AG04450 (cell line): ENCODE measurements around the gene ILKAP. TPM values are rescaled to one million over a fixed set of nuclear protein-coding genes. Genes with fewer than 3 reads are reported as not detected.
"Not testable (repeated sequence)": the region's sequence is repeated elsewhere in the genome, so short reads cannot be mapped to it uniquely, and the experiment has no call there.

Source experiments
- CTCF ChIA-PET: fragments of 300-600, 350-600 bp; formaldehyde crosslinking; extraction: SDS; loops from one replicate; lab custom pipeline; 2022; ENCODE audit warnings: antibody characterized with exemption, inconsistent platforms; lab: Charles Lee
- POLR2A ChIA-PET: fragments of 350-600 bp; formaldehyde crosslinking; extraction: SDS; loops from one replicate; lab custom pipeline; 2021; ENCODE audit warnings: antibody characterized with exemption, inconsistent platforms; lab: Yijun Ruan, JAX
- DNase-seq: peaks from one replicate; pipeline ENCODE4 v3.0.0-alpha.2; 2011; ENCODE audit warnings: low read depth, low spot score
- H3K27ac ChIP-seq: one replicate; pipeline ENCODE4 v1.5.1; 2012; ENCODE audit warnings: low read depth, low read length, control low read depth
- H3K27me3 ChIP-seq: one replicate; pipeline ENCODE4 v1.6.0; 2012; ENCODE audit warnings: low read length; ENCODE audit not compliant: control insufficient read depth, insufficient read depth
- H3K4me3 ChIP-seq: 2 replicates; pipeline ENCODE4 v1.5.1; 2011; ENCODE audit warnings: mild to moderate bottlenecking, low read depth, low read length, control low read depth
- H3K9me3 ChIP-seq: 2 replicates; pipeline ENCODE4 v1.5.1; 2012; ENCODE audit warnings: low read length; ENCODE audit not compliant: control insufficient read depth, insufficient read depth
- polyA plus RNA-seq: library from polyadenylated mRNA; depleted of rRNA; stranded (reverse); fragments of >200 nt; gene quantifications from 2 replicates; pipeline ENCODE4 v1.2.3, GENCODE V29; 2011
- TF ChIP-seq, protein P1 (sequence below): IDR thresholded peaks from 2 replicates; pipeline ENCODE4 v1.5.1; 2011; ENCODE audit warnings: low read depth, low read length, control low read depth, inconsistent platforms

Gene ILKAP
- polyA plus RNA-seq, 1 experiment, result 34.9 TPM

DNA sequence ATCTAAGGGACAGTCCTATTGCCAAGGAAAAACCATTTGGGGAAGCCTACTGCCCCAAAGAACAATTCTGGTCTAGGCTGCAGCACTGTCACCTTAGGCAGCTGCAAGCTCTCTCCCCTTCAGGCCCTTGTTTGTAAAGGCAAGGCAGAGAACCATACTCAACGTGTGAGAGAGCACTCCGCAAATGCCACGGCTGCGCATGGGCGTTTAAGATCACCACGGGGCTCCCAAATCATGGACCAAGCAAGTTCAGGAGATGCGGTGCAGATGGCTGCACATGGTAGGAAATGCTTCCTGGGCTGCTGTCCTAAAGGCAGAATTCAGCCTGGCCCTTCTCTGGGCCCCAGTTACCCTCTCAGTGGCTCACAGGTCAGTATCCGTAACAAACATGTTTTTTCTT is 29.2 kb downstream of the ILKAP start:
- POLR2A ChIA-PET, result no interaction called here
- CTCF ChIA-PET, result no interaction called here

DNA sequence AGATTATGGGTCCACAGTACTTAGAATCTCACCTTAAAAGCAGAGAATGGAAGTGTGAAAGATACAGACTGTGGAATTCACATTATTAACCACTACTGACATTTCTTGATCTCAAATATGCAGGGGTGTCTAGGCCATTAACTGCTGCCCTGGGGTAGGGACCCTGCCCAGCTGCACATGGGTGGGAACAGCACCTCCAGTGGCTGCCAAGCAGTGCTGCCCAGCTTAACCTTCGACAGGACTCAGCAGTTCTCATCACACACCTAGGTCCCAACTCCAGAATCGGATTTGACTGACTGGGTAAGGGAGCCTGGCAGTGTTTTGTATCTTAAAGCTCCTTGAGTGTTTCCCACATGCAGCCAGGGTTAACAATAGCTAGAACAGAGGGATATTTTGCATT is 29.8 kb downstream of the ILKAP start:
- no peak for DNase-seq
- Histone ChIP-seq H3K9me3 (no peaks in the 10 kb centered on the region; the same call in 1 of the 2 replicates), H3K27ac (no peak overlapping the region), H3K4me3 (no peak overlapping the region), H3K27me3 (no peaks in the 10 kb centered on the region)
- TF ChIP-seq, protein P1, sequence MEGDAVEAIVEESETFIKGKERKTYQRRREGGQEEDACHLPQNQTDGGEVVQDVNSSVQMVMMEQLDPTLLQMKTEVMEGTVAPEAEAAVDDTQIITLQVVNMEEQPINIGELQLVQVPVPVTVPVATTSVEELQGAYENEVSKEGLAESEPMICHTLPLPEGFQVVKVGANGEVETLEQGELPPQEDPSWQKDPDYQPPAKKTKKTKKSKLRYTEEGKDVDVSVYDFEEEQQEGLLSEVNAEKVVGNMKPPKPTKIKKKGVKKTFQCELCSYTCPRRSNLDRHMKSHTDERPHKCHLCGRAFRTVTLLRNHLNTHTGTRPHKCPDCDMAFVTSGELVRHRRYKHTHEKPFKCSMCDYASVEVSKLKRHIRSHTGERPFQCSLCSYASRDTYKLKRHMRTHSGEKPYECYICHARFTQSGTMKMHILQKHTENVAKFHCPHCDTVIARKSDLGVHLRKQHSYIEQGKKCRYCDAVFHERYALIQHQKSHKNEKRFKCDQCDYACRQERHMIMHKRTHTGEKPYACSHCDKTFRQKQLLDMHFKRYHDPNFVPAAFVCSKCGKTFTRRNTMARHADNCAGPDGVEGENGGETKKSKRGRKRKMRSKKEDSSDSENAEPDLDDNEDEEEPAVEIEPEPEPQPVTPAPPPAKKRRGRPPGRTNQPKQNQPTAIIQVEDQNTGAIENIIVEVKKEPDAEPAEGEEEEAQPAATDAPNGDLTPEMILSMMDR, result no peak
- POLR2A ChIA-PET, result no interaction called here
- CTCF ChIA-PET, result no interaction called here

More for the DNA sequence above, 29.2 kb downstream of the ILKAP start:
- no peaks in the 10 kb centered on the region; the same call in 1 of the 2 replicates for H3K9me3 ChIP-seq
- no peaks in the 10 kb centered on the region for H3K27me3 ChIP-seq
- peak overlapping the region; percentile 21 for H3K27ac ChIP-seq
- no peak for DNase-seq
- no peak overlapping the region for H3K4me3 ChIP-seq
- TF ChIP-seq, protein P1, result no peak

DNA sequence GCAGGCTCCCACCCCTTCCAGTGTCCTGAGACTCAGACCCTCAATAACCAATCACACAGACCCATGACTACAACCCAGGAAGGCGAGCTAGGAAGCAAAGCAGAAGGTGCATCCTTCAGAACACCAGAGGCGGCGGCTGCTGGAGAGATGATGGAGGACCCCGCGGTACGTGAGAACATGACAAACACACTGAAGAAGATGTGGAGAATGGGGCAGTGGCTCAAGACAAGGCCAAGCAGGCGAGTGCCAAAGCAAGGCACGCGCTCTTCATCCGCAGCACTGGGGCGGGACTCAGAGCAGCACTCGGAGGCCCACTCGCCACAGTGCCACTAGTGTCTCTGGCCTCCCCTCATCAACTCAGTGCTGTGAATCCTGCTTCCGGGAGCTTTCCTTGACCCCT is 31.1 kb downstream of the ILKAP start:
- ChIA-PET CTCF (no interaction called here), POLR2A (no interaction called here)

DNA sequence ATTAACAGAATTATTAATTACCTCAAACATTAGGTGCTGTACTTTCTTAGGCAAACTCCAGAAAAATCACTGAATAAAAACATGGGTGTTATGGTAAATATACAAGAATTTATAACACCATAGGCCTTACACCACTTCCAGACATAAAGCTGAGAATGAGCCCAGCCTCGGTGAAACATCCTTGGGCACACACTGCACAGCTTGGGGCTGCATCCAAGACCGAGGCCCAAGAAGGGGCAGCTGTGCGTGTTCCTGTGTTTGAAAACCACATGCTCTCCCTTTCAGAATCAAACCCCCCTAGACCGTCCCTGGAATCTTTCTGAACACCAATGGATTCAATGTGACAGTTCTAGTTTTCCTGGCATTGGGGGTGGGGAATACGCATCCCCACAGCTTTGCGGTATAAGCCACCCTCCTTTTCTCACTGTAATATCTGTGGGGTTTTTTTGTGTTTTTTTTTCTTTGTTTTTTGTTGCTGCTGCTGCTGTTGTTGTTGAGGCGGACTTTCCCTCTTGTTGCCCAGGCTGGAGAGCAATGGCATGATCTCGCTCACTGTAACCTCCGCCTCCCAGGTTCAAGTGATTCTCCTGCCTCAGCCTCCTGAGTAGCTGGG is 31.8 kb downstream of the ILKAP start:
- peak overlapping the region; percentile 70 for H3K27ac ChIP-seq
- CTCF ChIA-PET, result interaction anchor here (0.6 to 1.1 kb wide), 2 partner anchors 62 to 92 kb away, joined by 3 read pairs; no protein-coding TSS in a partner anchor
- H3K4me3 ChIP-seq, result no peak overlapping the region

More for the DNA sequence above, 31.1 kb downstream of the ILKAP start:
- no peaks in the 10 kb centered on the region; the same call in 1 of the 2 replicates for H3K9me3 ChIP-seq
- H3K27me3 ChIP-seq, result no peaks in the 10 kb centered on the region
- TF ChIP-seq, protein P1, result no peak
- DNase-seq, result no peak
- H3K27ac ChIP-seq, result peak overlapping the region; percentile 70
- no peak overlapping the region for H3K4me3 ChIP-seq

DNA sequence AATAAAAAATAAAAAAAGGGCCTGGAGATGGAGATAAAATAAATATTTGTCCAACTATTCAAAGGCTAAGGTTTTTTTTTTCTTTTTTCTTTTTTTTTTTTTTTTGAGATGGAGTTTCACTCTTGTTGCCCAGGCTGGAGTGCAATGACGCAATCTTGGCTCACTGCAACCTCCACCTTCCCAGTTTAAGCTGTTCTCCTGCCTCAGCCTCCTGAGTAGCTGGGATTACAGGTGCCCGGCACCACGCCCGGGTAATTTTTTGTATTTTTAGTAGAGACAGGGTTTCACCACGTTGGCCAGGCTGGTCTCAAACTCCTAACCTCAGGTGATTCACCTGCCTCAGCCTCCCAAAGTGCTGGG is 32.4 kb downstream of the ILKAP start:
- H3K27me3 ChIP-seq, H3K4me3 ChIP-seq, H3K9me3 ChIP-seq, POLR2A ChIA-PET, DNase-seq: not testable (repeated sequence)
- CTCF ChIA-PET, result interaction anchor here (0.7 to 1.1 kb wide), 2 partner anchors 81 to 92 kb away, joined by 3 read pairs; no protein-coding TSS in a partner anchor
- peak overlapping the region; percentile 100 for H3K27ac ChIP-seq

More for the DNA sequence above, 31.8 kb downstream of the ILKAP start:
- no peaks in the 10 kb centered on the region; the same call in 1 of the 2 replicates for H3K9me3 ChIP-seq
- POLR2A ChIA-PET, result no interaction called here
- no peak for DNase-seq
- no peaks in the 10 kb centered on the region for H3K27me3 ChIP-seq
- TF ChIP-seq, protein P1, result no peak
